K562 (cell line): Measurements from ENCODE around the gene HEBP2. TPM values are rescaled to one million over a fixed set of nuclear protein-coding genes. Genes with fewer than 3 reads are reported as not detected.

Experiments used
- ARHGAP35 ChIP-seq: fragments of 450-650 bp; IDR thresholded peaks from 2 replicates; pipeline ENCODE4 v1.6.1; 2018; ENCODE audit not compliant: partially characterized antibody
- DMBX1 ChIP-seq: fragments of 250-450 bp; sonication (Bioruptor Pico); IDR thresholded peaks from 2 replicates; pipeline ENCODE4 v1.8.0; 2022; ENCODE audit warnings: inconsistent platforms, mild to moderate bottlenecking, moderate library complexity, borderline replicate concordance
- EZH2 ChIP-seq: IDR thresholded peaks from 2 replicates; pipeline ENCODE4 v1.6.1; 2012; ENCODE audit warnings: low read depth, mild to moderate bottlenecking, inconsistent platforms, low read length, borderline replicate concordance
- HDAC1 ChIP-seq, 2 experiments: fragments of 450-650 bp; IDR thresholded peaks; 2 replicates each; pipeline ENCODE4 v1.6.1; 2016 to 2017; ENCODE audit warnings: inconsistent platforms in 1 of 2, mild to moderate bottlenecking in 1 of 2, moderate library complexity in 1 of 2
- ILK ChIP-seq: fragments of 450-650 bp; IDR thresholded peaks from 2 replicates; pipeline ENCODE4 v1.6.1; 2016; ENCODE audit warnings: missing genetic modification characterization, low read depth, mild to moderate bottlenecking, missing compliant biosample characterization, moderate library complexity, borderline replicate concordance
- RBFOX2 ChIP-seq: fragments of 200-400 bp; formaldehyde crosslinking; IDR thresholded peaks from 2 replicates; pipeline ENCODE4 v1.6.1; 2017; ENCODE audit warnings: low read depth, mild to moderate bottlenecking, low read length, moderate library complexity
- polyA plus RNA-seq, 8 experiments: library from polyadenylated mRNA; depleted of rRNA in 4 of 8; stranded (reverse) in 5 of 8; unstranded in 3 of 8; fragments of >200 nt; fragmentation: Nextera tagmentation in 2 of 8; fragmentation: Illumina TruSeq in 1 of 8; extraction: Ambion mirVana in 2 of 8; extraction: Trizol in 1 of 8; gene quantifications; 2 replicates each; pipeline versions ENCODE4 v1.2.1 to v1.2.3, GENCODE V29; 2011 to 2014; ENCODE audit warnings: inconsistent platforms in 1 of 8, missing spikeins in 1 of 8
- total RNA-seq, 7 experiments: library from RNA; depleted of rRNA in 6 of 7; stranded (reverse); fragments of >200 nt in 6 of 7; fragmentation: Illumina TruSeq in 2 of 7; extraction: Trizol in 2 of 7; gene quantifications; 2 replicates each; pipeline versions ENCODE4 v1.2.1 to v1.2.3, GENCODE V29; 2011 to 2021; ENCODE audit warnings: low replicate concordance in 1 of 7
- TF ChIP-seq, protein P1 (sequence below): fragments of 250-450 bp; sonication (Bioruptor Pico); IDR thresholded peaks from 2 replicates; pipeline ENCODE4 v1.5.0; 2021
- TF ChIP-seq, protein P2 (sequence below): sonication (generic); formaldehyde crosslinking; IDR thresholded peaks from 2 replicates; pipeline ENCODE4 v1.8.0; 2022; ENCODE audit warnings: missing genetic modification reagents, mild to moderate bottlenecking, borderline replicate concordance
- TF ChIP-seq, protein P3 (sequence below): fragments of 200-600 bp; sonication (generic); IDR thresholded peaks from one replicate; pipeline ENCODE4 v1.6.1; 2012; ENCODE audit warnings: mild to moderate bottlenecking, low read depth, low read length, inconsistent platforms
- TF ChIP-seq, protein P4 (sequence below): fragments of 450-650 bp; IDR thresholded peaks from 2 replicates; pipeline ENCODE4 v1.6.1; 2016; ENCODE audit warnings: mild to moderate bottlenecking

The HEBP2 gene
- total and polyA plus RNA-seq, 9 of the 15 experiments (the other 6 are each of a cell fraction or from before 2014, with no cell fraction given): 8.5 to 63.7 (median 36.9) TPM

DNA sequence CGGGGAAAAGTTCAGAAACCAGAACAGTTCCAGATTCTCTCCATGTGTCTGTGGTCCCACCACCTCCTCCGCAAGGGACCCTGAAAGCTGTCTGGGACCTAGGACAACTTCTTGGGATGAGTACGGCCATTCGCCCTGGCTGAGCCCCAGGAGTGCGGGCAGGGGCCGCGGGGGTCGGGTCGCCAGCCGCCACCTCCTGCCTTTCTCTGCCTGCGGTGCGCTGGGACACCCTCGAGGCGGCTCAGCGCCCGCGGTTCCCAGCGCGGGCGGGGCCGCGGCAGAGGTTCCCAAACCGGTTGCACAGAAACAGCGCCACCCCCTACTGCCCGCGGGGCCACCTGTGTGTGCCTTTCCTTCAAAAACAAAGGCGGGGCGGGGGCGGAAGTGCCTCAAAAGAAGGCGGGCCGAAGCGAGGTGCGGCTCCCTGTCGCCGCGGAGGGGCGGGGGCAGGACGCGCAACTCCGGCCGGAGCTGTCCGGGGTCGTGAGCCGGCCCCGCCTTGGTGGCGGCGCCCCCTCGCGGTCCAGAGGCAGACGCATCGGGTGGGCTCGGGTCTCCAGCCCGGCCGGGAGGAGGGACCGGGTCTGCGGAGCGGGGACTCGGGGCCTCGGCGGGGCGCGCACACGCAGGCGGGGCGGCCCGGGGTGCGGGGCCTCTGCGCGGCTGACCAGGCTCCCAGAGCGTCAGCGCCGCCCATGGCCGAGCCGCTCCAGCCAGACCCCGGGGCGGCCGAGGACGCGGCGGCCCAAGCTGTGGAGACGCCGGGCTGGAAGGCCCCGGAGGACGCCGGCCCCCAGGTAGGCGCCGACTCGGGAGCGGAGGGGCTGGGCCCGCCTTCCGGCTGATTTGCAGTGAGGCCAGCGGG is at the start of gene HEBP2 (continued):
- TF ChIP-seq EZH2: no peak
- TF ChIP-seq, protein P1, sequence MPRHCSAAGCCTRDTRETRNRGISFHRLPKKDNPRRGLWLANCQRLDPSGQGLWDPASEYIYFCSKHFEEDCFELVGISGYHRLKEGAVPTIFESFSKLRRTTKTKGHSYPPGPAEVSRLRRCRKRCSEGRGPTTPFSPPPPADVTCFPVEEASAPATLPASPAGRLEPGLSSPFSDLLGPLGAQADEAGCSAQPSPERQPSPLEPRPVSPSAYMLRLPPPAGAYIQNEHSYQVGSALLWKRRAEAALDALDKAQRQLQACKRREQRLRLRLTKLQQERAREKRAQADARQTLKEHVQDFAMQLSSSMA (CRISPR knock-in tag): 0 out of 2 replicates have a peak, but pooled peaks have one; percentile 51
- 0 out of 4 replicates have a peak, but pooled peaks of 1 of the 2 experiments have one; percentile 21 for TF ChIP-seq HDAC1 (IDR thresholded peaks at IDR 0.05)
- TF ChIP-seq, protein P2, sequence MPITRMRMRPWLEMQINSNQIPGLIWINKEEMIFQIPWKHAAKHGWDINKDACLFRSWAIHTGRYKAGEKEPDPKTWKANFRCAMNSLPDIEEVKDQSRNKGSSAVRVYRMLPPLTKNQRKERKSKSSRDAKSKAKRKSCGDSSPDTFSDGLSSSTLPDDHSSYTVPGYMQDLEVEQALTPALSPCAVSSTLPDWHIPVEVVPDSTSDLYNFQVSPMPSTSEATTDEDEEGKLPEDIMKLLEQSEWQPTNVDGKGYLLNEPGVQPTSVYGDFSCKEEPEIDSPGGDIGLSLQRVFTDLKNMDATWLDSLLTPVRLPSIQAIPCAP (CRISPR knock-in tag): 0 out of 2 replicates have a peak, but pooled peaks have one; percentile 55
- TF ChIP-seq DMBX1 (CRISPR knock-in tag): peak; percentile 13; the same call in 1 of the 2 replicates
- peak; percentile 96 for TF ChIP-seq RBFOX2
- TF ChIP-seq, protein P3, sequence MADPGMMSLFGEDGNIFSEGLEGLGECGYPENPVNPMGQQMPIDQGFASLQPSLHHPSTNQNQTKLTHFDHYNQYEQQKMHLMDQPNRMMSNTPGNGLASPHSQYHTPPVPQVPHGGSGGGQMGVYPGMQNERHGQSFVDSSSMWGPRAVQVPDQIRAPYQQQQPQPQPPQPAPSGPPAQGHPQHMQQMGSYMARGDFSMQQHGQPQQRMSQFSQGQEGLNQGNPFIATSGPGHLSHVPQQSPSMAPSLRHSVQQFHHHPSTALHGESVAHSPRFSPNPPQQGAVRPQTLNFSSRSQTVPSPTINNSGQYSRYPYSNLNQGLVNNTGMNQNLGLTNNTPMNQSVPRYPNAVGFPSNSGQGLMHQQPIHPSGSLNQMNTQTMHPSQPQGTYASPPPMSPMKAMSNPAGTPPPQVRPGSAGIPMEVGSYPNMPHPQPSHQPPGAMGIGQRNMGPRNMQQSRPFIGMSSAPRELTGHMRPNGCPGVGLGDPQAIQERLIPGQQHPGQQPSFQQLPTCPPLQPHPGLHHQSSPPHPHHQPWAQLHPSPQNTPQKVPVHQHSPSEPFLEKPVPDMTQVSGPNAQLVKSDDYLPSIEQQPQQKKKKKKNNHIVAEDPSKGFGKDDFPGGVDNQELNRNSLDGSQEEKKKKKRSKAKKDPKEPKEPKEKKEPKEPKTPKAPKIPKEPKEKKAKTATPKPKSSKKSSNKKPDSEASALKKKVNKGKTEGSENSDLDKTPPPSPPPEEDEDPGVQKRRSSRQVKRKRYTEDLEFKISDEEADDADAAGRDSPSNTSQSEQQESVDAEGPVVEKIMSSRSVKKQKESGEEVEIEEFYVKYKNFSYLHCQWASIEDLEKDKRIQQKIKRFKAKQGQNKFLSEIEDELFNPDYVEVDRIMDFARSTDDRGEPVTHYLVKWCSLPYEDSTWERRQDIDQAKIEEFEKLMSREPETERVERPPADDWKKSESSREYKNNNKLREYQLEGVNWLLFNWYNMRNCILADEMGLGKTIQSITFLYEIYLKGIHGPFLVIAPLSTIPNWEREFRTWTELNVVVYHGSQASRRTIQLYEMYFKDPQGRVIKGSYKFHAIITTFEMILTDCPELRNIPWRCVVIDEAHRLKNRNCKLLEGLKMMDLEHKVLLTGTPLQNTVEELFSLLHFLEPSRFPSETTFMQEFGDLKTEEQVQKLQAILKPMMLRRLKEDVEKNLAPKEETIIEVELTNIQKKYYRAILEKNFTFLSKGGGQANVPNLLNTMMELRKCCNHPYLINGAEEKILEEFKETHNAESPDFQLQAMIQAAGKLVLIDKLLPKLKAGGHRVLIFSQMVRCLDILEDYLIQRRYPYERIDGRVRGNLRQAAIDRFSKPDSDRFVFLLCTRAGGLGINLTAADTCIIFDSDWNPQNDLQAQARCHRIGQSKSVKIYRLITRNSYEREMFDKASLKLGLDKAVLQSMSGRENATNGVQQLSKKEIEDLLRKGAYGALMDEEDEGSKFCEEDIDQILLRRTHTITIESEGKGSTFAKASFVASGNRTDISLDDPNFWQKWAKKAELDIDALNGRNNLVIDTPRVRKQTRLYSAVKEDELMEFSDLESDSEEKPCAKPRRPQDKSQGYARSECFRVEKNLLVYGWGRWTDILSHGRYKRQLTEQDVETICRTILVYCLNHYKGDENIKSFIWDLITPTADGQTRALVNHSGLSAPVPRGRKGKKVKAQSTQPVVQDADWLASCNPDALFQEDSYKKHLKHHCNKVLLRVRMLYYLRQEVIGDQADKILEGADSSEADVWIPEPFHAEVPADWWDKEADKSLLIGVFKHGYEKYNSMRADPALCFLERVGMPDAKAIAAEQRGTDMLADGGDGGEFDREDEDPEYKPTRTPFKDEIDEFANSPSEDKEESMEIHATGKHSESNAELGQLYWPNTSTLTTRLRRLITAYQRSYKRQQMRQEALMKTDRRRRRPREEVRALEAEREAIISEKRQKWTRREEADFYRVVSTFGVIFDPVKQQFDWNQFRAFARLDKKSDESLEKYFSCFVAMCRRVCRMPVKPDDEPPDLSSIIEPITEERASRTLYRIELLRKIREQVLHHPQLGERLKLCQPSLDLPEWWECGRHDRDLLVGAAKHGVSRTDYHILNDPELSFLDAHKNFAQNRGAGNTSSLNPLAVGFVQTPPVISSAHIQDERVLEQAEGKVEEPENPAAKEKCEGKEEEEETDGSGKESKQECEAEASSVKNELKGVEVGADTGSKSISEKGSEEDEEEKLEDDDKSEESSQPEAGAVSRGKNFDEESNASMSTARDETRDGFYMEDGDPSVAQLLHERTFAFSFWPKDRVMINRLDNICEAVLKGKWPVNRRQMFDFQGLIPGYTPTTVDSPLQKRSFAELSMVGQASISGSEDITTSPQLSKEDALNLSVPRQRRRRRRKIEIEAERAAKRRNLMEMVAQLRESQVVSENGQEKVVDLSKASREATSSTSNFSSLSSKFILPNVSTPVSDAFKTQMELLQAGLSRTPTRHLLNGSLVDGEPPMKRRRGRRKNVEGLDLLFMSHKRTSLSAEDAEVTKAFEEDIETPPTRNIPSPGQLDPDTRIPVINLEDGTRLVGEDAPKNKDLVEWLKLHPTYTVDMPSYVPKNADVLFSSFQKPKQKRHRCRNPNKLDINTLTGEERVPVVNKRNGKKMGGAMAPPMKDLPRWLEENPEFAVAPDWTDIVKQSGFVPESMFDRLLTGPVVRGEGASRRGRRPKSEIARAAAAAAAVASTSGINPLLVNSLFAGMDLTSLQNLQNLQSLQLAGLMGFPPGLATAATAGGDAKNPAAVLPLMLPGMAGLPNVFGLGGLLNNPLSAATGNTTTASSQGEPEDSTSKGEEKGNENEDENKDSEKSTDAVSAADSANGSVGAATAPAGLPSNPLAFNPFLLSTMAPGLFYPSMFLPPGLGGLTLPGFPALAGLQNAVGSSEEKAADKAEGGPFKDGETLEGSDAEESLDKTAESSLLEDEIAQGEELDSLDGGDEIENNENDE: no peak
- TF ChIP-seq, protein P4, sequence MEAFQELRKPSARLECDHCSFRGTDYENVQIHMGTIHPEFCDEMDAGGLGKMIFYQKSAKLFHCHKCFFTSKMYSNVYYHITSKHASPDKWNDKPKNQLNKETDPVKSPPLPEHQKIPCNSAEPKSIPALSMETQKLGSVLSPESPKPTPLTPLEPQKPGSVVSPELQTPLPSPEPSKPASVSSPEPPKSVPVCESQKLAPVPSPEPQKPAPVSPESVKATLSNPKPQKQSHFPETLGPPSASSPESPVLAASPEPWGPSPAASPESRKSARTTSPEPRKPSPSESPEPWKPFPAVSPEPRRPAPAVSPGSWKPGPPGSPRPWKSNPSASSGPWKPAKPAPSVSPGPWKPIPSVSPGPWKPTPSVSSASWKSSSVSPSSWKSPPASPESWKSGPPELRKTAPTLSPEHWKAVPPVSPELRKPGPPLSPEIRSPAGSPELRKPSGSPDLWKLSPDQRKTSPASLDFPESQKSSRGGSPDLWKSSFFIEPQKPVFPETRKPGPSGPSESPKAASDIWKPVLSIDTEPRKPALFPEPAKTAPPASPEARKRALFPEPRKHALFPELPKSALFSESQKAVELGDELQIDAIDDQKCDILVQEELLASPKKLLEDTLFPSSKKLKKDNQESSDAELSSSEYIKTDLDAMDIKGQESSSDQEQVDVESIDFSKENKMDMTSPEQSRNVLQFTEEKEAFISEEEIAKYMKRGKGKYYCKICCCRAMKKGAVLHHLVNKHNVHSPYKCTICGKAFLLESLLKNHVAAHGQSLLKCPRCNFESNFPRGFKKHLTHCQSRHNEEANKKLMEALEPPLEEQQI: no peak
- TF ChIP-seq ILK (tag): no peak
- no peak for TF ChIP-seq ARHGAP35
